A673 (cell line): ENCODE measurements around the gene IMPG1.

ENCODE experiments used
- CTCF ChIP-seq: fragments of 300-800, 200-600 bp; sonication (generic); conservative IDR thresholded peaks from 2 replicates; pipeline ENCODE4 v1.5.1; 2017; ENCODE audit warnings: low read depth, mild to moderate bottlenecking, antibody characterized with exemption, low read length, moderate library complexity, mixed read lengths
- EZH2 ChIP-seq: fragments of 200-600 bp; sonication (generic); IDR thresholded peaks from 2 replicates; pipeline ENCODE4 v1.6.1; 2017; ENCODE audit warnings: borderline replicate concordance, low read depth, mild to moderate bottlenecking, mixed read lengths, antibody characterized with exemption, low read length; ENCODE audit not compliant: poor library complexity, severe bottlenecking

DNA sequence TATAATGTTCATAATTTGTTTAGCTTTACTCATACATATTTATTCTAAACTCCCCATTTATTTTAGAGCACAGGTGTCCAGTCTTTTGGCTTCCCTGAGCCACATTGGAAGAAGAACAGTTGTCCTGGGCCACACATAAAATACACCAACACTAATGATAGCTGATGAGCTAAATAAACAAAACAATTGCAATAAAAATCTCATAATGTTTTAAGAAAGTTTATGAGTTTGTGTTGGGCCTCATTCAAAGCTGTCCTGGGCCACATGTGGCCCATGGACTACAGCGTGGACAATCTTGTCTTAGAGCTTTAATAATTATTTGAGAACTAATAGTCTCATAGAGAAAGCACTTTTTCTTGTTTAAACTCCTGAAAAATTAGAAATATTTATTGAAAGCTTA is 192.2 kb downstream of the IMPG1 start:
- no peak for TF ChIP-seq CTCF
- TF ChIP-seq EZH2: no peak
